Measurements from ENCODE around the gene CHERP. TPM values are rescaled to one million over a fixed set of nuclear protein-coding genes. Genes with fewer than 3 reads are reported as not detected.
A peak's percentile ranks its signal among the peaks of the same experiment; 100 is the strongest.
"Not testable (repeated sequence)": the region's sequence is repeated elsewhere in the genome, so short reads cannot be mapped to it uniquely, and the experiment has no call there.

Gene CHERP
- total RNA-seq, 1 donor = 8.0 TPM

DNA sequence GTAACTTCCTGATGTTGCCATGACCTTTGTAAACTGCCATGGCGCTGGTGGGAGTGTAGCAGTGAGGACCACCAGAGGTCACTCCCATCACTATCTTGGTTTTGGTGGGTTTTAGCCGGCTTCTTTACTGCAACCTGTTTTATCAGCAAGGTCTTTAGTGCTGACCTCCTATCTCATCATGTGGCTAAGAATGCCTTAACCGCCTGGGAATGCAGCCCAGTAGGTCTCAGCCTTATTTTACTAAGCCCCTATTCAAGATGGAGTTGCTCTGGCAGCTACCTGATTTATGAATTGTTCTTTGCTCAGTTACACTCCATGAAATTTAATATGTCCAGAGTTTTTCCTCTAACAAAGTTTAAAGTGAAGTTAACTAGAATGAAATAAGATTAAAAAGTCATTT, 65.8 kb downstream of the CHERP start:
- H3K4me3 ChIP-seq (ENCODE audit: low read depth, low read length) = no peak overlapping the region
- DNase-seq (ENCODE audit: low read depth) = no peak
- TF ChIP-seq, protein P1, sequence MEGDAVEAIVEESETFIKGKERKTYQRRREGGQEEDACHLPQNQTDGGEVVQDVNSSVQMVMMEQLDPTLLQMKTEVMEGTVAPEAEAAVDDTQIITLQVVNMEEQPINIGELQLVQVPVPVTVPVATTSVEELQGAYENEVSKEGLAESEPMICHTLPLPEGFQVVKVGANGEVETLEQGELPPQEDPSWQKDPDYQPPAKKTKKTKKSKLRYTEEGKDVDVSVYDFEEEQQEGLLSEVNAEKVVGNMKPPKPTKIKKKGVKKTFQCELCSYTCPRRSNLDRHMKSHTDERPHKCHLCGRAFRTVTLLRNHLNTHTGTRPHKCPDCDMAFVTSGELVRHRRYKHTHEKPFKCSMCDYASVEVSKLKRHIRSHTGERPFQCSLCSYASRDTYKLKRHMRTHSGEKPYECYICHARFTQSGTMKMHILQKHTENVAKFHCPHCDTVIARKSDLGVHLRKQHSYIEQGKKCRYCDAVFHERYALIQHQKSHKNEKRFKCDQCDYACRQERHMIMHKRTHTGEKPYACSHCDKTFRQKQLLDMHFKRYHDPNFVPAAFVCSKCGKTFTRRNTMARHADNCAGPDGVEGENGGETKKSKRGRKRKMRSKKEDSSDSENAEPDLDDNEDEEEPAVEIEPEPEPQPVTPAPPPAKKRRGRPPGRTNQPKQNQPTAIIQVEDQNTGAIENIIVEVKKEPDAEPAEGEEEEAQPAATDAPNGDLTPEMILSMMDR (IDR thresholded peaks at IDR 0.05; ENCODE audit: insufficient read depth, low read length) = no peak

DNA sequence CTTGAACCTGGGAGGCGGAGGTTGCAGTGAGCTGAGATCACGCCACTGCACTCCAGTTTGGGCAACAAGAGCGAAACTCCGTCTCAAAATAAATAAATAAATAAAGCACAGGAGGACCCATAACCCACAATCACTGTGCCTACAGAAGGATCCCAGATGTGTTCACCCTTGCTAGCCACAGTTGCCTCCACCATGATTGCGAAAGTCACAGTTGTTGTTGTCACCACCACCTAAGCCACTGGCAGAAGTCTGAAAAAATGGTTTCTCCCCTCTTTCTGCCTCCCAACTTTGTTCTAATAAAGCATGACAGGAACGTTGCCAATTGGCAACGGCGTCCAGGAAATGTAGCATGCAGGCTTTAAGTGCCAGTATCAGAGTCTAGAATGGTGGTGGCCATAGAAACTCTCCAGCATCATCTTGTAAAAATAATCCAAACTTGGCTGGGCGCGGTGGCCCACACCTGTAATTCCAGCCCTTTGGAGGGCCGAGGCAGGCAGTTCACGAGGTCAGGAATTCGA, 68.3 kb downstream of the CHERP start:
- DNase-seq (ENCODE audit: low read depth) = no peak
- TF ChIP-seq, protein P1 (IDR thresholded peaks at IDR 0.05; ENCODE audit: insufficient read depth, low read length) = no peak
- H3K4me3 ChIP-seq (ENCODE audit: low read depth, low read length) = no peak overlapping the region

DNA sequence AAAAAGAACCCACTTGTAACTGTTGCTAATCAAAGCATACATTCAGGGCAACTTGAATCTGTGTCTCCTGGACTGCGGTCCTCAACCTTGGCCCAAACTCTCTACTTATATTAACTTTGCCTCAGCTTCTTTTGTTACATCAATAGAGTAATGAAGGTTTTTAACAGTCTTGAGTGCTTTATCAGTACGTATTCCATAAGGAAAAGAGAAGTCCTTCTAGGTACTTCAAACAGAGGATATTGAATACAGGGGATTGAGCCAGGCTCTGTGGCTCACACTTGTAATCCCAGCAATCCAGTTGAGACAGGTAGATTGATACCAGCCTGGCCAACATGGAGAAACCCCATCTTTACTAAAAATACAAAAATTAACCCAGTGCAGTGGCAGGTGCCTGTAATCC, 69.2 kb downstream of the CHERP start:
- TF ChIP-seq, protein P1 (IDR thresholded peaks at IDR 0.05; ENCODE audit: insufficient read depth, low read length) = no peak
- no peak for DNase-seq (ENCODE audit: low read depth)
- no peak overlapping the region for H3K4me3 ChIP-seq (ENCODE audit: low read depth, low read length)

DNA sequence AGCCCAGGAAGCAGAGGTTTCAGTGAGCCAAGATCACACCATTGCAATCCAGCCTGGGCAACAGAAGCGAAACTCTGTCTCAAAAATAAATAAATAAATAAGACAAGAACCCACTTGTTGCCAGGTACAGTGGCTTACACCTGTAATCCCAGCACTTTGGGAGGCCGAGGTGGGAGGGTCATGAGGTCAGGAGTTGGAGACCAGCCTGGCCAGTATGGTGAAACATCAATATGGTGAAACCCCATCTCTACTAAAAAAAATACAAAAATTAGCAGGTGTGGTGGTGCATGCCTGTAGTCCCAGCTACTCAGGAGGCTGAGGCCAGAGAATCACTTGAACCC, 69.7 kb downstream of the CHERP start:
- DNase-seq (ENCODE audit: low read depth) = not testable (repeated sequence)
- peak overlapping the region; percentile 67 for H3K4me3 ChIP-seq (ENCODE audit: low read depth, low read length)

- TF ChIP-seq, protein P1 (IDR thresholded peaks at IDR 0.05; ENCODE audit: insufficient read depth, low read length) = no peak
- peak; percentile 59 for DNase-seq (ENCODE audit: low read depth)
Measured at GRCh38 chr19:16470911-16471811, 71.1 kb downstream of the CHERP start.

GRCh38 chr19:16470541-16470910, 71.7 kb downstream of the CHERP start:
- peak overlapping the region; percentile 81 for H3K4me3 ChIP-seq (ENCODE audit: low read depth, low read length)
- DNase-seq (ENCODE audit: low read depth) = no peak
- TF ChIP-seq, protein P1 (IDR thresholded peaks at IDR 0.05; ENCODE audit: insufficient read depth, low read length) = no peak

More at GRCh38 chr19:16470911-16471811, 71.1 kb downstream of the CHERP start:
- peak overlapping the region; percentile 81 for H3K4me3 ChIP-seq (ENCODE audit: low read depth, low read length)

Small RNA genes within 50 kb of the gene (small RNA-seq; reads per million reads assigned to genes)
- gene RN7SL146P = not detected

Other genes starting within 250 kb of the CHERP start
- gene KLF2, start 217.6 kb downstream of the CHERP start, total RNA-seq (ENCODE audit: low replicate concordance) = 2.2 and 5.7 TPM in 2 replicates
- 10.5 and 15.8 TPM in 2 replicates for gene EPS15L1, start 70.5 kb downstream of the CHERP start, total RNA-seq (ENCODE audit: low replicate concordance)
- gene CALR3, start 46.3 kb downstream of the CHERP start, total RNA-seq (ENCODE audit: low replicate concordance) = not detected in 2 replicates
- gene C19orf44, start 46.0 kb downstream of the CHERP start, total RNA-seq (ENCODE audit: low replicate concordance) = 7.5 and 7.9 TPM in 2 replicates
- 30.4 and 32.0 TPM in 2 replicates for gene SLC35E1, start 30.0 kb upstream of the CHERP start, total RNA-seq (ENCODE audit: low replicate concordance)
- gene MED26, start 85.8 kb upstream of the CHERP start, total RNA-seq (ENCODE audit: low replicate concordance) = 4.2 and 7.1 TPM in 2 replicates
- 85.2 and 122 TPM in 2 replicates for gene SMIM7, start 117.7 kb upstream of the CHERP start, total RNA-seq (ENCODE audit: low replicate concordance)
- gene TMEM38A, start 118.7 kb upstream of the CHERP start, total RNA-seq (ENCODE audit: low replicate concordance) = 1.4 and 3.3 TPM in 2 replicates
- not detected in 2 replicates for gene NWD1, start 177.4 kb upstream of the CHERP start, total RNA-seq (ENCODE audit: low replicate concordance)